Measurements from ENCODE around the gene TMPRSS4. TPM values are rescaled to one million over a fixed set of nuclear protein-coding genes. Genes with fewer than 3 reads are reported as not detected.

The TMPRSS4 gene
- total RNA-seq, 1 experiment from 2014 or later: 1.5 TPM

GRCh38 chr11:118078911-118079411 lies 2.1 kb downstream of the TMPRSS4 start:
- ATAC-seq (no peak), DNase-seq (no peak)
- POLR2A ChIA-PET (ENCODE audit: unreplicated experiment): no interaction called here
- Histone ChIP-seq H3K36me3 (ENCODE audit: low read depth, low read length) (no peaks in the 10 kb centered on the region), H3K4me1 (ENCODE audit: insufficient read depth, low read length) (peaks cover 11% of the 10 kb centered on the region), H2AFZ (ENCODE audit: low read length) (no peak overlapping the region), H3K9me3 (ENCODE audit: low read length) (no peaks in the 10 kb centered on the region), H3F3A (ENCODE audit: low read length, unreplicated experiment) (no peaks in the 10 kb centered on the region), H3K27ac (ENCODE audit: low read length) (no peak overlapping the region), H3K9ac (ENCODE audit: low read length) (no peak overlapping the region), H3K27me3 (ENCODE audit: low read length) (peaks cover 55% of the 10 kb centered on the region), H3K9me2 (replicated peaks; ENCODE audit: low read length) (no peaks in the 10 kb centered on the region), H3K4me3 (ENCODE audit: low read length) (no peak overlapping the region), H3K79me2 (ENCODE audit: low read length) (no peaks in the 10 kb centered on the region), H4K20me1 (ENCODE audit: low read length) (no peaks in the 10 kb centered on the region), H3K4me2 (ENCODE audit: low read length) (no peak overlapping the region)
- no peak for TF ChIP-seq EZH2phosphoT487 (IDR thresholded peaks at IDR 0.05; ENCODE audit: borderline replicate concordance, low read length)
- TF ChIP-seq, protein P1, sequence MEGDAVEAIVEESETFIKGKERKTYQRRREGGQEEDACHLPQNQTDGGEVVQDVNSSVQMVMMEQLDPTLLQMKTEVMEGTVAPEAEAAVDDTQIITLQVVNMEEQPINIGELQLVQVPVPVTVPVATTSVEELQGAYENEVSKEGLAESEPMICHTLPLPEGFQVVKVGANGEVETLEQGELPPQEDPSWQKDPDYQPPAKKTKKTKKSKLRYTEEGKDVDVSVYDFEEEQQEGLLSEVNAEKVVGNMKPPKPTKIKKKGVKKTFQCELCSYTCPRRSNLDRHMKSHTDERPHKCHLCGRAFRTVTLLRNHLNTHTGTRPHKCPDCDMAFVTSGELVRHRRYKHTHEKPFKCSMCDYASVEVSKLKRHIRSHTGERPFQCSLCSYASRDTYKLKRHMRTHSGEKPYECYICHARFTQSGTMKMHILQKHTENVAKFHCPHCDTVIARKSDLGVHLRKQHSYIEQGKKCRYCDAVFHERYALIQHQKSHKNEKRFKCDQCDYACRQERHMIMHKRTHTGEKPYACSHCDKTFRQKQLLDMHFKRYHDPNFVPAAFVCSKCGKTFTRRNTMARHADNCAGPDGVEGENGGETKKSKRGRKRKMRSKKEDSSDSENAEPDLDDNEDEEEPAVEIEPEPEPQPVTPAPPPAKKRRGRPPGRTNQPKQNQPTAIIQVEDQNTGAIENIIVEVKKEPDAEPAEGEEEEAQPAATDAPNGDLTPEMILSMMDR (conservative IDR thresholded peaks at IDR 0.05; ENCODE audit: low read depth, low read length): no peak
- TF ChIP-seq EZH2 (IDR thresholded peaks at IDR 0.05; ENCODE audit: low read length, unreplicated experiment): no peak
- no TSS peak for BruUV-seq (replicated peaks)
- intact Hi-C loops (cut with micrococcal nuclease): no loop called here
- CTCF ChIA-PET: no interaction called here

- Histone ChIP-seq H3K27ac (ENCODE audit: low read length) (no peak overlapping the region), H3K4me1 (ENCODE audit: insufficient read depth, low read length) (peaks cover 11% of the 10 kb centered on the region), H3K9ac (ENCODE audit: low read length) (no peak overlapping the region), H3K4me3 (ENCODE audit: low read length) (no peak overlapping the region), H3K79me2 (ENCODE audit: low read length) (no peaks in the 10 kb centered on the region), H3K9me3 (ENCODE audit: low read length) (no peaks in the 10 kb centered on the region), H3K36me3 (ENCODE audit: low read depth, low read length) (no peaks in the 10 kb centered on the region), H3K27me3 (ENCODE audit: low read length) (peaks cover 57% of the 10 kb centered on the region), H2AFZ (ENCODE audit: low read length) (no peak overlapping the region), H3F3A (ENCODE audit: low read length, unreplicated experiment) (no peaks in the 10 kb centered on the region), H3K4me2 (ENCODE audit: low read length) (no peak overlapping the region), H3K9me2 (replicated peaks; ENCODE audit: low read length) (no peaks in the 10 kb centered on the region), H4K20me1 (ENCODE audit: low read length) (no peaks in the 10 kb centered on the region)
- intact Hi-C loops (cut with micrococcal nuclease): no loop called here
- no peak for ATAC-seq
- BruUV-seq (replicated peaks): no TSS peak
- POLR2A ChIA-PET (ENCODE audit: unreplicated experiment): no interaction called here
- CTCF ChIA-PET: no interaction called here
- TF ChIP-seq EZH2 (IDR thresholded peaks at IDR 0.05; ENCODE audit: low read length, unreplicated experiment) (no peak), EZH2phosphoT487 (IDR thresholded peaks at IDR 0.05; ENCODE audit: borderline replicate concordance, low read length) (no peak)
- TF ChIP-seq, protein P1 (conservative IDR thresholded peaks at IDR 0.05; ENCODE audit: low read depth, low read length): no peak
- no peak for DNase-seq
These were observed 2.6 kb downstream of the TMPRSS4 start for GRCh38 chr11:118079491-118079890.

GRCh38 chr11:118080296-118080695 lies 3.4 kb downstream of the TMPRSS4 start:
- BruUV-seq (replicated peaks): no TSS peak
- peaks cover 11% of the 10 kb centered on the region for H3K4me1 ChIP-seq (ENCODE audit: insufficient read depth, low read length)
- no peaks in the 10 kb centered on the region for H3F3A ChIP-seq (ENCODE audit: low read length, unreplicated experiment)
- ChIA-PET CTCF (no interaction called here), POLR2A (ENCODE audit: unreplicated experiment) (no interaction called here)
- H3K9ac ChIP-seq (ENCODE audit: low read length): no peak overlapping the region
- H3K4me3 ChIP-seq (ENCODE audit: low read length): no peak overlapping the region
- H4K20me1 ChIP-seq (ENCODE audit: low read length): no peaks in the 10 kb centered on the region
- TF ChIP-seq EZH2phosphoT487 (IDR thresholded peaks at IDR 0.05; ENCODE audit: borderline replicate concordance, low read length) (no peak), EZH2 (IDR thresholded peaks at IDR 0.05; ENCODE audit: low read length, unreplicated experiment) (no peak)
- TF ChIP-seq, protein P1 (conservative IDR thresholded peaks at IDR 0.05; ENCODE audit: low read depth, low read length): no peak
- H3K9me3 ChIP-seq (ENCODE audit: low read length): no peaks in the 10 kb centered on the region
- intact Hi-C loops (cut with micrococcal nuclease): no loop called here
- no peaks in the 10 kb centered on the region for H3K79me2 ChIP-seq (ENCODE audit: low read length)
- DNase-seq (no peak), ATAC-seq (no peak)
- no peak overlapping the region for H3K4me2 ChIP-seq (ENCODE audit: low read length)
- H2AFZ ChIP-seq (ENCODE audit: low read length): no peak overlapping the region
- no peaks in the 10 kb centered on the region for H3K9me2 ChIP-seq (replicated peaks; ENCODE audit: low read length)
- no peak overlapping the region for H3K27ac ChIP-seq (ENCODE audit: low read length)
- H3K27me3 ChIP-seq (ENCODE audit: low read length): peaks cover 57% of the 10 kb centered on the region
- no peaks in the 10 kb centered on the region for H3K36me3 ChIP-seq (ENCODE audit: low read depth, low read length)

Measured in PC-3 (cell line).